ENCODE data around the gene CYP26B1. TPM values are rescaled to one million over a fixed set of nuclear protein-coding genes. Genes with fewer than 3 reads are reported as not detected.

CYP26B1 gene, protein sequence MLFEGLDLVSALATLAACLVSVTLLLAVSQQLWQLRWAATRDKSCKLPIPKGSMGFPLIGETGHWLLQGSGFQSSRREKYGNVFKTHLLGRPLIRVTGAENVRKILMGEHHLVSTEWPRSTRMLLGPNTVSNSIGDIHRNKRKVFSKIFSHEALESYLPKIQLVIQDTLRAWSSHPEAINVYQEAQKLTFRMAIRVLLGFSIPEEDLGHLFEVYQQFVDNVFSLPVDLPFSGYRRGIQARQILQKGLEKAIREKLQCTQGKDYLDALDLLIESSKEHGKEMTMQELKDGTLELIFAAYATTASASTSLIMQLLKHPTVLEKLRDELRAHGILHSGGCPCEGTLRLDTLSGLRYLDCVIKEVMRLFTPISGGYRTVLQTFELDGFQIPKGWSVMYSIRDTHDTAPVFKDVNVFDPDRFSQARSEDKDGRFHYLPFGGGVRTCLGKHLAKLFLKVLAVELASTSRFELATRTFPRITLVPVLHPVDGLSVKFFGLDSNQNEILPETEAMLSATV
- 0.52 and 1.5 TPM in 2 replicates for total RNA-seq

DNA sequence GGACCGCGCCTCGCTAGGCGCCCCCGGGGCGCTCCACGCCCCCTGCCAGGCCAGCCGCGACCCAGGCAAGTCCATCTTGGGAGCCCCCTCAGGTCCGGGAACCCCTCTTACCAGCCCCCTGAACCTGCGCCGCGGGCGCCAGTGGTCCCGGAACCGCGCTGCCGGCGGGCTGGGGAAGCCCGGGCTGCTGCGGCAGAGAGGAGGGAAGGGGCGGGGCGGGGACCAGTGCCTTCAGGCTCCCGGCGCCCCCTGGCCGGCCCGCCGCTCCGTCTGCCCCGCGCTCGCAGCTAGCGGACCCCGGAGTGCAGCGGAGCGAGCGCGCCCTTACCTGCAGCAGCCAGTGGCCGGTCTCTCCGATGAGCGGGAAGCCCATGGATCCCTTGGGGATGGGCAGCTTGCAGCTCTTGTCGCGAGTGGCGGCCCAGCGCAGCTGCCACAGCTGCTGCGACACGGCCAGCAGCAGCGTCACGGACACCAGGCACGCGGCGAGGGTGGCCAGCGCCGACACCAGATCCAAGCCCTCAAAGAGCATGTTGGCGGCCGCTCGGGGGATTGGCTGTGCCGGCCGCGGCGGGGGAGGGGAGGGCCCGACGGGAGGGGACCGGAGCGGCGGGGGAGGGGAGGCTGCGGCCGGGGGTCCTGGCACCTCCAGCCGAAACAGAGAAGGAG is at the start of gene CYP26B1:
CYP26B1 (minus strand) TSS at position 560 of the 669 bp plus-strand sequence; CDS start at position 532, 28 bp downstream.

